Measurements from ENCODE around the gene STMND1. TPM values are rescaled to one million over a fixed set of nuclear protein-coding genes. Genes with fewer than 3 reads are reported as not detected.

STMND1 gene
- total RNA-seq, 1 experiment from 2014 or later, result not detected

GRCh38 chr6:17165383-17165782 lies 63.5 kb downstream of the STMND1 start (continued):
- TF ChIP-seq ARID4B (CRISPR knock-in tag; IDR thresholded peaks at IDR 0.05; ENCODE audit: borderline replicate concordance) (no peak), ZNF281 (CRISPR knock-in tag; IDR thresholded peaks at IDR 0.05) (no peak)

DNA sequence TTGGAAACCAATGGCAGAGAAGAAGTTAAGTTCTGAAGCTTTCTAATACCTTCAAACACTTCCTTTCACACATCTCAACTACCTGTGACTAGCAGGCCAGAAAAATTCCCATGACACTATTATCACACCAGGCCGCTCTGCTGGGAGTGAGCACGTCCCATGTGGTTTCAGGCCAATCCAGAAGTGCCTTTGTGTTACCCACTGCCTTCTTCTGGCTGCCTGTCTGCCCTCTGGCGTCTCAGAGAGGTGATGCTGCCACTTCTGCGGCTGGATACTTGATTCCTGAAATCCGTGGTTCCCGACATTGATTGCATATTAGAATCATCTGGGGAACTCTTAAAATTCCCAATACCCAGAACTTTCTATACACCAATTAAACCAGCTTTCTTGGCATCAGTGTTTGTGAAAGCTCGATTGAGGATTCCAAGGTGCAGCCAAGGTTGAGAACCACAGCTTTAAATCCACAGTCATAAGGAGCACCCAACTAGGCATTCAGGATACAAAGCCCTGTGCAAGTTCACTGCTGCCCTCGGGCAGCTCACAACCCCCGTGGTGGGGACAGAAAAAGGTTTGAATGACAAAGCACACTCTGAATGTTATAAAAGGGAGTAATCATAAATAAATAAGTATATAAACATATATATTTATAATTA lies 65.6 kb downstream of the STMND1 start:
- Mint-ChIP-seq H3K9me3 (no peaks in the 10 kb centered on the region), H3K36me3 (no peaks in the 10 kb centered on the region), H3K4me1 (peaks cover 7% of the 10 kb centered on the region), H3K27me3 (ENCODE audit: low read depth) (no peaks in the 10 kb centered on the region), H3K4me3 (no peak overlapping the region), H3K27ac (no peak overlapping the region)
- DNase-seq (ENCODE audit: low spot score) (peak; percentile 66), ATAC-seq (peak; percentile 100)
- CTCF ChIA-PET, result interaction anchor here (0.7 to 1.5 kb wide), 9 partner anchors 10 to 433 kb away, joined by 3 to 11 read pairs (median 3); partner anchors contain the start of gene FAM8A1
- POLR2A ChIA-PET, result no interaction called here
- TF ChIP-seq NFYB (CRISPR knock-in tag; conservative IDR thresholded peaks at IDR 0.05; ENCODE audit: low read depth) (no peak), ARID4B (CRISPR knock-in tag; IDR thresholded peaks at IDR 0.05; ENCODE audit: borderline replicate concordance) (no peak), HMGXB4 (CRISPR knock-in tag; IDR thresholded peaks at IDR 0.05) (no peak), IRF1 (CRISPR knock-in tag; IDR thresholded peaks at IDR 0.05) (no peak), ZNF317 (CRISPR knock-in tag; IDR thresholded peaks at IDR 0.05; ENCODE audit: borderline replicate concordance, low read depth) (no peak), TEAD1 (CRISPR knock-in tag; IDR thresholded peaks at IDR 0.05) (no peak), HMGA2 (CRISPR knock-in tag; IDR thresholded peaks at IDR 0.05) (peak; percentile 65), FOXP1 (CRISPR knock-in tag; IDR thresholded peaks at IDR 0.05; ENCODE audit: borderline replicate concordance) (no peak), ETV6 (CRISPR knock-in tag; IDR thresholded peaks at IDR 0.05) (no peak), FOXK1 (CRISPR knock-in tag; IDR thresholded peaks at IDR 0.05) (no peak), ZNF396 (CRISPR knock-in tag; IDR thresholded peaks at IDR 0.05; ENCODE audit: borderline replicate concordance) (no peak), GTF2I (CRISPR knock-in tag; conservative IDR thresholded peaks at IDR 0.05) (no peak), ATF1 (CRISPR knock-in tag; IDR thresholded peaks at IDR 0.05) (no peak), SMAD4 (CRISPR knock-in tag; IDR thresholded peaks at IDR 0.05) (no peak)
- TF ChIP-seq, protein P1, sequence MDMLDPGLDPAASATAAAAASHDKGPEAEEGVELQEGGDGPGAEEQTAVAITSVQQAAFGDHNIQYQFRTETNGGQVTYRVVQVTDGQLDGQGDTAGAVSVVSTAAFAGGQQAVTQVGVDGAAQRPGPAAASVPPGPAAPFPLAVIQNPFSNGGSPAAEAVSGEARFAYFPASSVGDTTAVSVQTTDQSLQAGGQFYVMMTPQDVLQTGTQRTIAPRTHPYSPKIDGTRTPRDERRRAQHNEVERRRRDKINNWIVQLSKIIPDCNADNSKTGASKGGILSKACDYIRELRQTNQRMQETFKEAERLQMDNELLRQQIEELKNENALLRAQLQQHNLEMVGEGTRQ (CRISPR knock-in tag; IDR thresholded peaks at IDR 0.05), result peak; percentile 46; the same call in 1 of the 2 replicates
- TF ChIP-seq, protein P2, sequence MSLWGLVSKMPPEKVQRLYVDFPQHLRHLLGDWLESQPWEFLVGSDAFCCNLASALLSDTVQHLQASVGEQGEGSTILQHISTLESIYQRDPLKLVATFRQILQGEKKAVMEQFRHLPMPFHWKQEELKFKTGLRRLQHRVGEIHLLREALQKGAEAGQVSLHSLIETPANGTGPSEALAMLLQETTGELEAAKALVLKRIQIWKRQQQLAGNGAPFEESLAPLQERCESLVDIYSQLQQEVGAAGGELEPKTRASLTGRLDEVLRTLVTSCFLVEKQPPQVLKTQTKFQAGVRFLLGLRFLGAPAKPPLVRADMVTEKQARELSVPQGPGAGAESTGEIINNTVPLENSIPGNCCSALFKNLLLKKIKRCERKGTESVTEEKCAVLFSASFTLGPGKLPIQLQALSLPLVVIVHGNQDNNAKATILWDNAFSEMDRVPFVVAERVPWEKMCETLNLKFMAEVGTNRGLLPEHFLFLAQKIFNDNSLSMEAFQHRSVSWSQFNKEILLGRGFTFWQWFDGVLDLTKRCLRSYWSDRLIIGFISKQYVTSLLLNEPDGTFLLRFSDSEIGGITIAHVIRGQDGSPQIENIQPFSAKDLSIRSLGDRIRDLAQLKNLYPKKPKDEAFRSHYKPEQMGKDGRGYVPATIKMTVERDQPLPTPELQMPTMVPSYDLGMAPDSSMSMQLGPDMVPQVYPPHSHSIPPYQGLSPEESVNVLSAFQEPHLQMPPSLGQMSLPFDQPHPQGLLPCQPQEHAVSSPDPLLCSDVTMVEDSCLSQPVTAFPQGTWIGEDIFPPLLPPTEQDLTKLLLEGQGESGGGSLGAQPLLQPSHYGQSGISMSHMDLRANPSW (CRISPR knock-in tag; conservative IDR thresholded peaks at IDR 0.05; ENCODE audit: low read depth), result no peak
